NB4 (cell line): ENCODE data around the gene ZNF566.

Experiments
- CTCF ChIP-seq: IDR thresholded peaks from one replicate; pipeline ENCODE4 v1.5.1; 2012; ENCODE audit warnings: low read depth, low read length
- MAX ChIP-seq: IDR thresholded peaks from 2 replicates; pipeline ENCODE4 v1.6.1; 2011; ENCODE audit warnings: low read depth, low read length
- MYC ChIP-seq: IDR thresholded peaks from 2 replicates; pipeline ENCODE4 v1.6.1; 2011; ENCODE audit warnings: low read depth, low read length
- POLR2A ChIP-seq: IDR thresholded peaks from 2 replicates; pipeline ENCODE4 v1.6.1; 2011; ENCODE audit warnings: mild to moderate bottlenecking; ENCODE audit not compliant: insufficient read length; ENCODE audit errors: extremely low read depth

- TF ChIP-seq CTCF, result no peak
- TF ChIP-seq POLR2A, result no peak
- TF ChIP-seq MAX, result no peak
- TF ChIP-seq MYC, result no peak
These were observed 90.8 kb downstream of the ZNF566 start for GRCh38 chr19:36398571-36398970.
